WERI-Rb-1 (cell line): Measurements from ENCODE around the gene ADCY10.
"Not testable (repeated sequence)": the region's sequence is repeated elsewhere in the genome, so short reads cannot be mapped to it uniquely, and the experiment has no call there.

Experiments
- DNase-seq: peaks from one replicate; pipeline ENCODE4 v3.0.0-alpha.2; 2020
- H3K27ac ChIP-seq: fragments of 250-450 bp; sonication (Bioruptor Pico); 2 replicates; pipeline ENCODE4 v1.5.1; 2020; ENCODE audit warnings: mild to moderate bottlenecking, moderate library complexity
- H3K27me3 ChIP-seq: fragments of 250-450 bp; sonication (Bioruptor Pico); 2 replicates; pipeline ENCODE4 v1.5.1; 2021; ENCODE audit warnings: mild to moderate bottlenecking, low read depth, moderate library complexity; ENCODE audit not compliant: insufficient read depth, severe bottlenecking
- H3K36me3 ChIP-seq: fragments of 250-450 bp; sonication (Bioruptor Pico); 2 replicates; pipeline ENCODE4 v1.5.1; 2020; ENCODE audit warnings: mild to moderate bottlenecking, moderate library complexity
- H3K4me3 ChIP-seq: 2 replicates; pipeline ENCODE4 v1.5.1; 2011; ENCODE audit warnings: low read depth, mild to moderate bottlenecking, control low read depth, low read length
- H3K9me3 ChIP-seq: fragments of 250-450 bp; sonication (Bioruptor Pico); 2 replicates; pipeline ENCODE4 v1.5.1; 2021; ENCODE audit warnings: mild to moderate bottlenecking, moderate library complexity; ENCODE audit not compliant: severe bottlenecking
- TF ChIP-seq, protein P1 (sequence below): IDR thresholded peaks from 2 replicates; pipeline ENCODE4 v1.5.1; 2011; ENCODE audit warnings: low read depth, mild to moderate bottlenecking, control low read depth, inconsistent platforms, low read length

The ADCY10 gene

DNA sequence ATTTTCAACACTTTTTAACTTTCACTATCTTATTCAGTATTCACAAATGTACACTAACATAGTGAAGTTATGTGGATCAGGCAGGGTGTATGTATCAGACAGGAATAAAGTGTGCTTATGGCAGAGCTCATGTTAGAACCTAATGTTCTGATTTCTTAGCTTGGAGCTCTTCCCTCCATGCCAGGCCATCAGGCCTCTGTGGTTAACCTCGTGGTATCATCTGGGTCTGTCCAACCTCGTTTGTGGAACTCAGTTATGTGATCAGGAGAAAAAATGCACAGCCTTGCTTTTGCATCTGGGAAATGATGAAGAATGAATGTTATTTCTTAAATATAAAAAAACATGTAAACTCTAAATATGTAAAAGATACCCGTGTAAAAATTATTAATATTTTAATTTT lies 105.2 kb downstream of the ADCY10 start:
- TF ChIP-seq, protein P1, sequence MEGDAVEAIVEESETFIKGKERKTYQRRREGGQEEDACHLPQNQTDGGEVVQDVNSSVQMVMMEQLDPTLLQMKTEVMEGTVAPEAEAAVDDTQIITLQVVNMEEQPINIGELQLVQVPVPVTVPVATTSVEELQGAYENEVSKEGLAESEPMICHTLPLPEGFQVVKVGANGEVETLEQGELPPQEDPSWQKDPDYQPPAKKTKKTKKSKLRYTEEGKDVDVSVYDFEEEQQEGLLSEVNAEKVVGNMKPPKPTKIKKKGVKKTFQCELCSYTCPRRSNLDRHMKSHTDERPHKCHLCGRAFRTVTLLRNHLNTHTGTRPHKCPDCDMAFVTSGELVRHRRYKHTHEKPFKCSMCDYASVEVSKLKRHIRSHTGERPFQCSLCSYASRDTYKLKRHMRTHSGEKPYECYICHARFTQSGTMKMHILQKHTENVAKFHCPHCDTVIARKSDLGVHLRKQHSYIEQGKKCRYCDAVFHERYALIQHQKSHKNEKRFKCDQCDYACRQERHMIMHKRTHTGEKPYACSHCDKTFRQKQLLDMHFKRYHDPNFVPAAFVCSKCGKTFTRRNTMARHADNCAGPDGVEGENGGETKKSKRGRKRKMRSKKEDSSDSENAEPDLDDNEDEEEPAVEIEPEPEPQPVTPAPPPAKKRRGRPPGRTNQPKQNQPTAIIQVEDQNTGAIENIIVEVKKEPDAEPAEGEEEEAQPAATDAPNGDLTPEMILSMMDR = no peak
- H3K27me3 ChIP-seq = no peaks in the 10 kb centered on the region
- H3K9me3 ChIP-seq = no peaks in the 10 kb centered on the region
- H3K36me3 ChIP-seq = no peaks in the 10 kb centered on the region
- no peak for DNase-seq
- no peak overlapping the region for H3K27ac ChIP-seq
- H3K4me3 ChIP-seq = no peak overlapping the region

DNA sequence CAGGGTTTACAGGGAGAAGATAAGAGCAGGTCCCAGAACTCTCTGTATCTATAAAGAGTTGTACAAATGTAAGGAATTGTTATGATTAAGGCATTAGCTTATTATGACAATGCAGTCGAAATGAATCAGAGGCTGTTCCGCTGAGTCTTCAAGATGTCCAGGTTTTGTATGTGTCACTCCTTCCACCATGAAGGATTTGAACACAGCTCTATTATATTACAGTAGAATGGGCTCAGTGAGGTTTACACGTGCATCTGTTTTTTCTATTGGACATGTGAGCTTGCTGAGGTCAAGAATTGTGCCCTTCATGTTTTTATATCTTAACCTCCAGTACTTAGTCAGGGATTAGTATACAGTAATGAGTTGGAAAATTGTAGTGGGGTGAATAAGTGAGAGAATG lies 105.8 kb downstream of the ADCY10 start:
- H3K9me3 ChIP-seq = no peaks in the 10 kb centered on the region

DNA sequence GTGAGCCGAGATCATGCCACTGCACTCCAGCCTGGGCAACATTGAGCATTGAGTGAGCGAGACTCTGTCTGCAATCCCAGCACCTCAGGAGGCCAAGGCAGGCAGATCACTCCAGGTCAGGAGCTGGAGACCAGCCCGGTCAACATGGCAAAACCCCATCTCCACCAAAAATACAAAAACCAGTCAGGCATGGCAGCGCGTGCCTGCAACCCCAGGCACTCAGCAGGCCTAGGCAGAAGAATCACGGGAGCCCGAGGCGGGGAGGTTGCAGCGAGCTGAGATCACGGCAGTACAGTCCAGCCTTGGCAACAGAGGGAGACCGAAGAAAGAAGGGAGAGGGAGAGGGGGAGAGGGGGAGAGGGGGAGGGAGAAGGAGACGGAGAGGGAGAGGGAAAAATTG lies 107.3 kb downstream of the ADCY10 start:
- not testable (repeated sequence) for H3K27ac ChIP-seq, DNase-seq, H3K27me3 ChIP-seq, H3K4me3 ChIP-seq, H3K36me3 ChIP-seq, H3K9me3 ChIP-seq

More for the DNA sequence above, 105.8 kb downstream of the ADCY10 start:
- H3K27me3 ChIP-seq = no peaks in the 10 kb centered on the region
- TF ChIP-seq, protein P1 = no peak
- no peak overlapping the region for H3K4me3 ChIP-seq
- no peaks in the 10 kb centered on the region for H3K36me3 ChIP-seq
- DNase-seq = no peak
- no peak overlapping the region for H3K27ac ChIP-seq

DNA sequence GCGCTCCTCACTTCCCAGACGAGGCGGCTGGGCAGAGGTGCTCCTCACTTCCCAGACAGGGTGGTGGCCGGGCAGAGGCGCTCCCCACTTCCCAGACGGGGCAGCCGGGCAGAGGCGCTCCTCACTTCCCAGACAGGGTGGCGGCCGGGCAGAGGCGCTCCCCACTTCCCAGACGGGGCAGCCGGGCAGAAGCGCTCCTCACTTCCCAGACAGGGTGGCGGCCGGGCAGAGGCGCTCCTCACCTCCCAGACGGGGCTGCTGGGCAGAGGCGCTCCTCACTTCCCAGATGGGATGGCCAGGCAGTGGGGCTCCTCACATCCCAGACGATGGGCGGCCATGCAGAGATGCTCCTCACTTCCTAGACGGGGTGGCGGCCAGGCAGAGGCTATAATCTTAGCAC lies 107.7 kb downstream of the ADCY10 start:
- H3K27ac ChIP-seq, H3K9me3 ChIP-seq, H3K27me3 ChIP-seq, H3K4me3 ChIP-seq, H3K36me3 ChIP-seq, DNase-seq: not testable (repeated sequence)

DNA sequence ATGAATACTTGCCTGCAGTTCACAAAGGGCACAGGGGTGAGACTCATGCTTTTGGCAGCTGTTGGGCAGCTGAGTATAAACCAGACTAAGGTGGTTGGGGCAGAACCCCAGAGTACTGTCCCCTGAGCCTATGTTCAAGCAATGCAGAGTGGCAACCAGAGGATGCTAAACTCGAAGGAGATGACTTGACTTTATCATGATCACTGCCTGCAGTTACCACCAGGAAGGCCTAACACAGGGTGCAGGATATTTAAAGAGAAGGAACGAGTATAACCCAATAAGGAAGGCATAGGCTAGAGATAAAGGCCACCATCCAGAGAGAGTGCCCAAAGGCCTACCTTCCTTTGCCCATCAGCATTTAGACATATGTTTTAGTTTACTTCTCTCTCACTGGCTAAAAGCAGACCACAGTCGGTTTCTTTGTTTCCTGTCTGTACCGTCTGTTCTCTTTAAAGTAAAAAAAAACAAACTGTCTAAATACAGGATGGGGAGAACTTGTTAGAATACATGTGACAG lies 108.8 kb downstream of the ADCY10 start:
- H3K9me3 ChIP-seq = no peaks in the 10 kb centered on the region
- no peak overlapping the region for H3K27ac ChIP-seq
- H3K4me3 ChIP-seq = no peak overlapping the region
- no peaks in the 10 kb centered on the region for H3K27me3 ChIP-seq
- TF ChIP-seq, protein P1 = no peak
- H3K36me3 ChIP-seq = no peaks in the 10 kb centered on the region
- no peak for DNase-seq

DNA sequence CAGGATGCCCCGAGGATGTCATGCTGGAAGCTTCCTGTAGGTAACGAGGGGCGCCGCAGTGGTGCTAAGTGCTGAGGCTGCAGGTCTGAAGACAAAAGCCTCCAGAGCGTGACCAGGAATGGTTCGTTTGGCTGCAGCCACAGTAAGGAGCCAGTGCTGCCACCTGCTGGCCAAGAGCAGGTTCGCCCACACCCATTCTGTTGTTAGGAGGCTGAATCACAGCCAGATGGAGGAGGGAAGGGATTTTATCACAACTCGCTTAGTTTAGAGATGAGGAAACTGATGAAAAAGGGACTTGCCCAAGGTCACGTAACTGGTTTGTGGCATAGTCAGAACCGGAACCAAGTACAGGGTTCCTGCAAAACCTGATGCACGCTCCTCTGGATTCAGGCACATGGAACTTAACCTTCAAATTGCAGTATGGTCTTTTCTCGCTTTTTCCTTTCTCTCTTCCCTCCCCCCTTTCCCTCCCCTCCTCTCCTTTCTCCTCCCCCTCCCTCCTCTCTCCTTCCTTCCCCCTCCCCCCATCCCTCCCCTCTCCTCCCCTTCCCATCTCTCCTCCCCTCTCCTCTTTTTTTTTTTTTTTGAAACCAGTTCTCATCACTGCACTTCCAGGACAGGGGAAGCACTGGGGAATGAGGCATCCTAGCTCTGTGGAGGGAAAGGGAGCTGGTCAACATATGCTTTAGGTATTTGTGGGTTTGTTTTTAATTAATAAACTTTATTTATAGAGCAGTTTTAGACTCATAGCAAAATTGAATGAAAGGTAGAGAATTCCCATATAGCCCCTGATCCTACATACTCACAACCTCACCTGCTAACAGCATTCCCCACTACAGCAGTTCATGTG lies 110.4 kb downstream of the ADCY10 start:
- Histone ChIP-seq H3K9me3 (no peaks in the 10 kb centered on the region), H3K36me3 (no peaks in the 10 kb centered on the region), H3K4me3 (no peak overlapping the region), H3K27ac (no peak overlapping the region), H3K27me3 (no peaks in the 10 kb centered on the region)
- TF ChIP-seq, protein P1 = peak; percentile 80
- DNase-seq = peak; percentile 84

DNA sequence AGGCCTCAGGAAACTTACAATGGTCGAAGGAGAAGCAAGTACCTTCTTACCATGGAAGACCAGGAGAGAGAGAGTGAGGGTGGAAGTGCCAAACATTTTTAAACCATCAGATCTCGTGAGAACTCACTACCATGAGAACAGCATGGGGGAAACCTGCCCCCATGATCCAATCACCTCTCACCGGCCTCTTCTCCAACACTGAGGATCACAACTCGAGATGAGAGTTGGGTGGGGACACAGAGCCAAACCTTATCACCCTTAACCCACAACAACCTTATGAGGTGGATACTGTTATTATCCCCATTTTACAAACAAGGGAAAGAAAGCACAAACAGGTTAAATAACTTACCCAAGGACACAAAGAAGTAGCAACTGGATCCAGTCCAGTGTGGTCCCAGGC lies 111.7 kb downstream of the ADCY10 start:
- H3K9me3 ChIP-seq = no peaks in the 10 kb centered on the region
- H3K27ac ChIP-seq = no peak overlapping the region
- no peak overlapping the region for H3K4me3 ChIP-seq
- TF ChIP-seq, protein P1 = no peak
- no peaks in the 10 kb centered on the region for H3K27me3 ChIP-seq
- no peak for DNase-seq
- no peaks in the 10 kb centered on the region for H3K36me3 ChIP-seq
